Spinal cord (tissue), 10 donors: ENCODE results near the gene BCAS1. TPM values are rescaled to one million over a fixed set of nuclear protein-coding genes. Genes with fewer than 3 reads are reported as not detected.
A peak's percentile ranks its signal among the peaks of the same experiment; 100 is the strongest.

Experiments
- DNase-seq, 6 donors: peaks; one replicate each; pipeline versions ENCODE4 v3.0.0 to v3.0.0-alpha.2; 2013 to 2015; ENCODE audit warnings: low spot score in 6 of 6, low read depth in 4 of 6
- H3K27ac ChIP-seq: one replicate; pipeline ENCODE4 v1.5.1; 2013; ENCODE audit warnings: low read depth, low read length, control low read depth
- H3K27me3 ChIP-seq: one replicate; pipeline ENCODE4 v1.6.1; 2013; ENCODE audit warnings: low read length; ENCODE audit not compliant: control insufficient read depth, insufficient read depth
- H3K36me3 ChIP-seq: one replicate; pipeline ENCODE4 v1.6.1; 2013; ENCODE audit warnings: low read length; ENCODE audit not compliant: control insufficient read depth, insufficient read depth
- H3K4me1 ChIP-seq: one replicate; pipeline ENCODE4 v1.6.1; 2013; ENCODE audit warnings: low read length; ENCODE audit not compliant: control insufficient read depth, insufficient read depth
- H3K4me3 ChIP-seq: one replicate; pipeline ENCODE4 v1.5.1; 2013; ENCODE audit warnings: low read depth, low read length, control low read depth
- H3K9me3 ChIP-seq: one replicate; pipeline ENCODE4 v1.6.1; 2013; ENCODE audit warnings: low read length; ENCODE audit not compliant: control insufficient read depth, insufficient read depth
- WGBS: methylation state at CpG from one replicate; pipeline ENCODE4 v1.1.5; 2013; ENCODE audit warnings: missing lambda C conversion rate; ENCODE audit not compliant: insufficient coverage; 5-methylcytosine and 5-hydroxymethylcytosine counted together
- polyA plus RNA-seq, 2 donors: library from polyadenylated mRNA; unstranded; fragments of 120-200 nt; gene quantifications; one replicate each; pipeline ENCODE4 v1.2.1, GENCODE V29; 2013; ENCODE audit not compliant: insufficient read length in 2 of 2
- total RNA-seq, 2 donors: library from RNA; depleted of rRNA in 1 of 2; stranded (reverse); fragments of 120-200 nt in 1 of 2; fragments of >200 nt in 1 of 2; gene quantifications; one replicate each; pipeline versions ENCODE4 v1.2.3 to v1.2.4, GENCODE V29; 2013 to 2014
- donor health status: healthy.

The BCAS1 gene
- total and polyA plus RNA-seq, 4 donors: 93.3 to 402 (median 189) TPM

DNA sequence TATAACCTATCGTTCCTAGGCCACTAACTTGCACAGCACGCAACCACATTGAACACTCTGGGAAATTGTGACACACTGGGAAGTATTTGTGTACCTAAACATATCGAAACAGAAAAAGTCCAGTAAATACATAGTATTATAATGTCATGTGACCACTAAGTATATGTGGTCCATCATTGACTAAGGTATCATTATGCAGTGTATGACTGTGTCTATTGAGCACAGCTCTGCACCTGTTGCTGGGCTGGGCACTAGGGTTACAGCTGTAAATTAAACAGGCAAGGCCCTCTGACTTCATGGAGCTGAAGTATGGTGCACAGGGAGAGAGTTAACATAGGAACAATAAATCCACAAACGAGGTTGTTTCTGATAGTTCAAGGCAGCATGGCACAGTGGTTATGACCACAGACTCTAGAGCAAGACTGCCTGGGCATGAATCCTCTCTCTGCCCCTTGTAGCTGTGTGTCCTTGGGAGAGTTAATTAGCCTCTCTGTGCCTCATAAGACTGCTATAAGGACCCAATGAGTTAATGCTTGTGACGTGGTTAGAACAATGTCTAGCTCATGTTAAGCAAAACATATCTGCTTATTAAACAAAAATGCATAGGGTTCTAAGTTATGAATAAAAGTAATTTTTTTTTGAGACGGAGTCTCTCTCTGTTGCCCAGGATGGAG, 10.6 kb downstream of the BCAS1 start:
- Histone ChIP-seq H3K4me3 (no peak overlapping the region), H3K9me3 (no peaks in the 10 kb centered on the region), H3K4me1 (peaks cover 7% of the 10 kb centered on the region), H3K27me3 (no peaks in the 10 kb centered on the region), H3K36me3 (no peaks in the 10 kb centered on the region), H3K27ac (no peak overlapping the region)
- 100% methylated on average over 1 of the region's 6 CpGs for WGBS
- no peak for DNase-seq

DNA sequence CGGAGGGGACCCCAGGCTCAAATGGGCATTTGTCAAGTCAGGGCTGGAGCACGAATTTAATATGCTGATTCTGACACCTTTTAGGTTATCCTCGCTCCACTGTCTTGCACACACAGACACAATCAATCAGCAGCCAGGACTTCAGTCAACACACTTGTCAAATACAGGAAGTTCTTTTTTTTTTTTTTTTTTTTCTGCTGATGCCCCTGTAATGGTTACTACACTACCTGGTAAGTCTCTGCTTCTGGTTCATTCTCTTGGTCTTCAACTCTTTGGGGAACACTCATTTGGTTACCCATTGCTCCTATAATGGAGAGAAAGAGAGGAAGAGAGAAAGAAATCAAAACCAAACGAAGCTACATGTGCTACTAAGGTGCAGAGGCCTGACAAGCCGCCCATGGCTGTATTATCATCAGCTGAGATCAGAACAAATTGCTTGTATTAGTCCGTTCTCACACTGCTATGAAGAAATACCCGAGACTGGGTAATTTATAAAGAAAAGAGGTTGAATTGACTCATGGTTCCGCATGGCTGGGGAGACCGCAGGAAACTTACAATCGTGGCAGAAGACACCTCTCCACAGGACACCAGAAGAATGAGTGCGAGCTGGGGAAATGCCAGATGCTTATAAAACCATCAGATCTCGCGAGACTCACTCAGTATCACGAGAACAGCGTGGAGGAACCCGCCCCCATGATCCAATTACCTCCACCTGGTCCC, 11.8 kb downstream of the BCAS1 start:
- DNase-seq: no peak
- no peaks in the 10 kb centered on the region for H3K36me3 ChIP-seq
- H3K4me1 ChIP-seq: no peaks in the 10 kb centered on the region
- no peak overlapping the region for H3K4me3 ChIP-seq
- WGBS: 72% methylated on average over 5 of the region's 16 CpGs
- H3K9me3 ChIP-seq: no peaks in the 10 kb centered on the region
- H3K27ac ChIP-seq: no peak overlapping the region
- no peaks in the 10 kb centered on the region for H3K27me3 ChIP-seq

DNA sequence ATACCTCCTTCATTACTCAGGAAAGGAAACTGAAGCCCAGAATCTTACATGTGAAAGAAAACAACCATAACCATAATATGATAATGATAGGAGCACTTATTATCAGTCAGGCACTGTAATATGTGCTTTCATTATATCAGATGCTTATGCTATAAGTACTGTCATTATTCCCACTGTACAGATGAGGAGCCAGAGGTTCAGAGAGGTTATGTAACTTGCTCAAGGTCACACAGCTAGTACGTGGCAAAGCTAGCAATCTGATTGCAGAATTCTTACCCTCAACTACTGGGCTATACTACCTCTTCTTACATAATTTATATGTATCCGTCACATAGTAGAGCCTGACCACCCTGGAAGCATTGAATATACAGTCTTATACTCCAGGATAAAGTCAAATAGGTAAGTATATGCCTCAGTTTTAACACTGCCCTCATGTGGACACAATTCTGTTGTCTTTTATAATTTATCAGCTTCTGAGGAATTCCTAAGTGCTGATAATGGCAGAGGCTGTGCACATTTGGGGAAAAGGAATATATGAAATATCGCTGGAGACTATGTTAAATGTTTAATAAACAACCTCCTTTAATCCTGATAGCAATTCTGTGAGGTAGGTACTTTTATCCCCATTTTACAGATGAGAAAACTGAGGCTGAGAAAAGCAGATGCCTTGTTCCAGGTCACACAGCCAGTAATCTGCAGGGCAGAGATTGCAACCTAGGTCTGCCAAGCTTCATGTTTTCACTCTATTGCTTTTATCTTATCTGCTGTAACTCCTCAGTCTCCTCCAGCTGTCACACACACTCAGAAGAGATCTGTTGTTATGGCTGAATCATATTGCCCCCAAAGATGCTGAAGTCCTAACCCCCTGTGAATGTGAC, 13.4 kb downstream of the BCAS1 start:
- Histone ChIP-seq H3K27ac (no peak overlapping the region), H3K36me3 (no peaks in the 10 kb centered on the region), H3K4me1 (no peaks in the 10 kb centered on the region), H3K27me3 (no peaks in the 10 kb centered on the region), H3K4me3 (no peak overlapping the region), H3K9me3 (no peaks in the 10 kb centered on the region)
- no CpG with 5 or more reads among the region's 3 CpGs for WGBS
- DNase-seq: no peak

GRCh38 chr20:54054516-54054915, 15.9 kb downstream of the BCAS1 start:
- H3K9me3 ChIP-seq: no peaks in the 10 kb centered on the region
- 90% methylated on average over 1 of the region's 5 CpGs for WGBS
- no peak for DNase-seq
- H3K4me1 ChIP-seq: no peaks in the 10 kb centered on the region
- H3K27me3 ChIP-seq: no peaks in the 10 kb centered on the region
- H3K4me3 ChIP-seq: no peak overlapping the region
- H3K27ac ChIP-seq: no peak overlapping the region
- H3K36me3 ChIP-seq: no peaks in the 10 kb centered on the region

GRCh38 chr20:54051068-54051467, 19.3 kb downstream of the BCAS1 start:
- no peaks in the 10 kb centered on the region for H3K36me3 ChIP-seq
- H3K9me3 ChIP-seq: no peaks in the 10 kb centered on the region
- WGBS: no CpG with 5 or more reads among the region's 2 CpGs
- DNase-seq: no peak
- H3K27me3 ChIP-seq: no peaks in the 10 kb centered on the region
- H3K27ac ChIP-seq: no peak overlapping the region
- no peak overlapping the region for H3K4me3 ChIP-seq
- H3K4me1 ChIP-seq: no peaks in the 10 kb centered on the region

DNA sequence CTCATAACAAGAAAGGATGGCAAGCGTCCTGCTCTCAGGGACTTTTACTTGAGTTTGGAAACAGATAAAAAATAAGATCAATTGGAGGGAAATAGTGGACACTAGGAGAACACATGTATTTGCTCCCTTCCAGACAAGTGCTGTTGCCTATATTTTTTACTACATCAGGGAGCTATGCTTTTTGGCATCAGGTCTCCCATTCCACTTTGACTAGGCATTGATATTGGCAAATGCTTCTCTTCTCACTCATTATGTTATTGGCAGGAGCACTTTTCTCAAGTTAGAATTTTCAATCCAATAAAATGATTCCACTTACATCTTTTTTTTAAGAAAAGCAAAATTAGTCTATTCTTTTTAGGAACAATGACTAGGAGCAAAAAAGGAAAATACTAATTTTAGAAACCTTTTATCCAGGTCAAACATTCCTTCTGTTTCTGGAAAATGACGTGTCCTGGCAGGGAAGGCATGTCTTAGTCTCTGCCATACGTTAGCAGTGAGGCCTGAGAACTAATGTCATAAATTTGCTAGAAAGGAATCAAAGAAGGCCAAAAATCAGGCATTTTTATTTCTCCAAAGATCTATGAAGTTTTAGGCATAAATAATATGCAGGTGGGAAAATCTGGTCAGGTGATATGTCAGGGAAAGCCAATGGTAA, 21.4 kb downstream of the BCAS1 start:
- Histone ChIP-seq H3K27me3 (no peaks in the 10 kb centered on the region), H3K4me1 (no peaks in the 10 kb centered on the region), H3K9me3 (no peaks in the 10 kb centered on the region), H3K36me3 (no peaks in the 10 kb centered on the region), H3K4me3 (no peak overlapping the region), H3K27ac (no peak overlapping the region)
- DNase-seq: peak in 1 of 6 donors; percentile 45
- 100% methylated on average over 2 of the region's 3 CpGs for WGBS

GRCh38 chr20:54048481-54048880, 21.9 kb downstream of the BCAS1 start:
- DNase-seq: peak in 1 of 6 donors; percentile 42
- WGBS: 92% methylated on average over 2 of the region's 2 CpGs
- Histone ChIP-seq H3K27me3 (no peaks in the 10 kb centered on the region), H3K4me1 (no peaks in the 10 kb centered on the region), H3K36me3 (no peaks in the 10 kb centered on the region), H3K4me3 (no peak overlapping the region), H3K27ac (no peak overlapping the region), H3K9me3 (no peaks in the 10 kb centered on the region)

DNA sequence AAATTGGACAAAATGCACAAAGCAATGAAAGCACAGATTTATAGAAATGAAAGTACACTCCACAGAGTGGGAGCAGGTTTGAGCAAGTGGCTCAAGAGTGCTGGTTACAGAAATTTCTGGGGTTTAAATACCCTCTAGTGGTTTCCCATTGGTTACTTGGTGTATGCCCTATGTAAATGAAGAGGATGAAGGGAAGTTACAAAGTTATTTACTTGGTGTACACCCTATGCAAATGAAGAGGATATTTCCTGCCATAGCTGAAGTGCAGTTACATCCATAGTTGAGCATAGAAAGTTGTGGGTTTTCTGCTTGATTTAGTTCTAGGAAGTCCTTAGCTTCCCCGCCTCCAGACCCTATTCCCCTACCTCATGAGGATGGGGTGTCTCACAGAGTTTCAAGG, 22.7 kb downstream of the BCAS1 start:
- Histone ChIP-seq H3K4me3 (no peak overlapping the region), H3K27ac (no peak overlapping the region), H3K36me3 (no peaks in the 10 kb centered on the region), H3K9me3 (no peaks in the 10 kb centered on the region), H3K27me3 (no peaks in the 10 kb centered on the region), H3K4me1 (no peaks in the 10 kb centered on the region)
- WGBS: no CpG with 5 or more reads among the region's 1 CpG
- DNase-seq: no peak

- Histone ChIP-seq H3K4me1 (no peaks in the 10 kb centered on the region), H3K36me3 (no peaks in the 10 kb centered on the region), H3K9me3 (no peaks in the 10 kb centered on the region), H3K4me3 (no peak overlapping the region), H3K27ac (no peak overlapping the region), H3K27me3 (no peaks in the 10 kb centered on the region)
- DNase-seq: no peak
- no CpG with 5 or more reads among the region's 2 CpGs for WGBS
Observed at GRCh38 chr20:54047048-54047447, 23.3 kb downstream of the BCAS1 start.
